IMR-90 (cell line): ENCODE measurements around the gene GBA2. TPM values are rescaled to one million over a fixed set of nuclear protein-coding genes. Genes with fewer than 3 reads are reported as not detected.

Experiments
- ATAC-seq: fragments of 200-7000 bp; cut with Tn5 transposase; 2 replicates; pipeline ENCODE4 v1.9.1; 2020; ENCODE audit warnings: low read depth, mild to moderate bottlenecking, moderate library complexity
- BruUV-seq: library from RNA; stranded (reverse); fragments of 400-500 nt; replicated peaks from 2 replicates; lab custom pipeline; 2021; lab: Mats Ljungman, UMichigan
- CTCF ChIA-PET: fragments of 300-600 bp; formaldehyde crosslinking; extraction: SDS; loops from one replicate; lab custom pipeline; 2021; ENCODE audit warnings: antibody characterized with exemption; lab: Yijun Ruan, JAX
- POLR2A ChIA-PET: fragments of 300-600 bp; sonication (Branson Sonifier 250); formaldehyde crosslinking; loops from one replicate; lab custom pipeline; 2022; ENCODE audit warnings: antibody characterized with exemption; ENCODE audit not compliant: unreplicated experiment; lab: Charles Lee
- DNase-seq: peaks from one replicate; pipeline ENCODE4 v3.0.0; 2013
- H2AFZ ChIP-seq: replicated peaks from 2 replicates; pipeline ENCODE3; 2013; ENCODE audit warnings: low read length, mild to moderate bottlenecking; ENCODE audit not compliant: poor library complexity
- H2AK5ac ChIP-seq: 2 replicates; pipeline ENCODE4 v1.6.1; 2013; ENCODE audit warnings: low read depth, low read length, inconsistent platforms
- H2AK9ac ChIP-seq: replicated peaks from 2 replicates; pipeline ENCODE3; 2013; ENCODE audit warnings: mild to moderate bottlenecking, low read depth, low read length, moderate library complexity; ENCODE audit not compliant: poor library complexity
- H2BK120ac ChIP-seq: 2 replicates; pipeline ENCODE4 v1.6.1; 2013; ENCODE audit warnings: low read depth, low read length, inconsistent platforms
- H2BK15ac ChIP-seq: 3 replicates; pipeline ENCODE4 v1.6.1; 2013; ENCODE audit warnings: low read depth, low read length, inconsistent platforms
- H2BK20ac ChIP-seq: 2 replicates; pipeline ENCODE4 v1.6.1; 2013; ENCODE audit warnings: low read depth, mild to moderate bottlenecking, inconsistent platforms, low read length, moderate library complexity
- H2BK5ac ChIP-seq: 2 replicates; pipeline ENCODE4 v1.6.1; 2013; ENCODE audit warnings: mild to moderate bottlenecking, low read depth, low read length, inconsistent platforms; ENCODE audit not compliant: poor library complexity, severe bottlenecking
- H3K14ac ChIP-seq: replicated peaks from 2 replicates; pipeline ENCODE4 v1.6.1; 2013; ENCODE audit warnings: low read depth, low read length, inconsistent platforms
- H3K18ac ChIP-seq: 2 replicates; pipeline ENCODE4 v1.6.1; 2013; ENCODE audit warnings: low read depth, low read length, control low read depth
- H3K23ac ChIP-seq: 2 replicates; pipeline ENCODE4 v1.6.1; 2013; ENCODE audit warnings: low read depth, low read length, inconsistent platforms
- H3K27ac ChIP-seq: 2 replicates; pipeline ENCODE4 v1.5.1; 2013; ENCODE audit warnings: mild to moderate bottlenecking, control low read depth, low read length; ENCODE audit not compliant: insufficient read depth
- H3K27me3 ChIP-seq: 2 replicates; pipeline ENCODE4 v1.6.1; 2013; ENCODE audit warnings: low read length; ENCODE audit not compliant: control insufficient read depth, insufficient read depth
- H3K36me3 ChIP-seq: 2 replicates; pipeline ENCODE4 v1.6.1; 2013; ENCODE audit warnings: low read length, mixed read lengths; ENCODE audit not compliant: control insufficient read depth, insufficient read depth
- H3K4ac ChIP-seq: 2 replicates; pipeline ENCODE4 v1.6.1; 2013; ENCODE audit warnings: low read depth, low read length, inconsistent platforms
- H3K4me1 ChIP-seq: 2 replicates; pipeline ENCODE4 v1.6.1; 2013; ENCODE audit warnings: low read length, mixed read lengths; ENCODE audit not compliant: control insufficient read depth, insufficient read depth
- H3K4me2 ChIP-seq: 2 replicates; pipeline ENCODE4 v1.6.1; 2013; ENCODE audit warnings: low read depth, mild to moderate bottlenecking, control low read depth, low read length, moderate library complexity
- H3K4me3 ChIP-seq: 2 replicates; pipeline ENCODE4 v1.5.1; 2013; ENCODE audit warnings: low read depth, mild to moderate bottlenecking, control low read depth, low read length, moderate library complexity; ENCODE audit not compliant: insufficient read depth
- H3K56ac ChIP-seq: 2 replicates; pipeline ENCODE4 v1.6.1; 2013; ENCODE audit warnings: low read length, inconsistent platforms; ENCODE audit not compliant: insufficient read depth; ENCODE audit errors: extremely low read depth
- H3K79me1 ChIP-seq, 2 experiments: 2 replicates each; pipeline ENCODE4 v1.6.1; 2013; ENCODE audit warnings: low read length in 2 of 2, inconsistent platforms in 1 of 2, low read depth in 1 of 2
- H3K9ac ChIP-seq: 2 replicates; pipeline ENCODE4 v1.6.1; 2013; ENCODE audit warnings: low read depth, low read length, control low read depth
- H3K9me1 ChIP-seq: 2 replicates; pipeline ENCODE4 v1.6.1; 2013; ENCODE audit warnings: low read length, inconsistent platforms; ENCODE audit not compliant: insufficient read depth
- H3K9me3 ChIP-seq: 2 replicates; pipeline ENCODE4 v1.6.1; 2013; ENCODE audit warnings: low read length; ENCODE audit not compliant: control insufficient read depth, insufficient read depth
- H4K20me1 ChIP-seq: 2 replicates; pipeline ENCODE4 v1.6.1; 2013; ENCODE audit warnings: low read length, inconsistent platforms; ENCODE audit not compliant: insufficient read depth
- H4K5ac ChIP-seq: 2 replicates; pipeline ENCODE4 v1.6.1; 2013; ENCODE audit warnings: mild to moderate bottlenecking, low read depth, low read length, control low read depth
- H4K8ac ChIP-seq, 2 experiments: 2 replicates each; pipeline ENCODE4 v1.6.1; 2013; ENCODE audit warnings: low read depth in 2 of 2, low read length in 2 of 2, control low read depth in 1 of 2, inconsistent platforms in 1 of 2
- H4K91ac ChIP-seq: 2 replicates; pipeline ENCODE4 v1.6.1; 2013; ENCODE audit warnings: low read depth, low read length, inconsistent platforms; ENCODE audit not compliant: insufficient read depth
- BHLHE40 ChIP-seq: fragments of 150-350 bp; IDR thresholded peaks from 2 replicates; pipeline ENCODE4 v1.6.1; 2016; ENCODE audit warnings: mild to moderate bottlenecking, low read depth, low read length
- CEBPB ChIP-seq: IDR thresholded peaks from 2 replicates; pipeline ENCODE4 v1.6.1; 2012; ENCODE audit warnings: low read depth, low read length, improper control_type of control experiment
- CHD1 ChIP-seq: IDR thresholded peaks from 2 replicates; pipeline ENCODE4 v1.6.1; 2012; ENCODE audit warnings: low read depth, low read length, improper control_type of control experiment
- FOS ChIP-seq: fragments of 150-350 bp; IDR thresholded peaks from 2 replicates; pipeline ENCODE4 v1.6.1; 2016; ENCODE audit warnings: low read depth, low read length
- MAFK ChIP-seq: IDR thresholded peaks from 2 replicates; pipeline ENCODE4 v1.6.1; 2012; ENCODE audit warnings: low read depth, low read length, improper control_type of control experiment
- MXI1 ChIP-seq: IDR thresholded peaks from 2 replicates; pipeline ENCODE4 v1.6.1; 2012; ENCODE audit warnings: low read depth, mild to moderate bottlenecking, low read length, moderate library complexity, borderline replicate concordance
- NFE2L2 ChIP-seq: fragments of 150-350 bp; IDR thresholded peaks from 2 replicates; pipeline ENCODE4 v1.6.1; 2016; ENCODE audit warnings: low read depth, mild to moderate bottlenecking, low read length
- POLR2A ChIP-seq: IDR thresholded peaks from 2 replicates; pipeline ENCODE4 v1.6.1; 2012; ENCODE audit warnings: mild to moderate bottlenecking, low read depth, low read length
- RAD21 ChIP-seq: IDR thresholded peaks from 2 replicates; pipeline ENCODE4 v1.6.1; 2012; ENCODE audit warnings: low read length, improper control_type of control experiment
- RCOR1 ChIP-seq: IDR thresholded peaks from 2 replicates; pipeline ENCODE4 v1.6.1; 2012; ENCODE audit warnings: mild to moderate bottlenecking, low read length, improper control_type of control experiment; ENCODE audit not compliant: insufficient replicate concordance
- RFX5 ChIP-seq: IDR thresholded peaks from 2 replicates; pipeline ENCODE4 v1.8.0; 2012; ENCODE audit warnings: low read depth, mild to moderate bottlenecking, low read length, moderate library complexity
- SMC3 ChIP-seq: fragments of 150-350 bp; IDR thresholded peaks from 2 replicates; pipeline ENCODE4 v1.6.1; 2016; ENCODE audit warnings: low read depth, mild to moderate bottlenecking, antibody characterized with exemption, low read length, moderate library complexity
- WGBS, 2 experiments: methylation state at CpG; one replicate each; pipeline versions ENCODE4 v1.1.5 to v1.1.7; 2013; ENCODE audit warnings: missing lambda C conversion rate in 2 of 2; ENCODE audit not compliant: insufficient read length in 1 of 2; ENCODE audit errors: extremely low coverage in 2 of 2; 5-methylcytosine and 5-hydroxymethylcytosine counted together
- dilution Hi-C: fragments of 300-500 bp; cut with HindIII; formaldehyde crosslinking; loops from one replicate; pipeline ENCODE4 v1.14.3; 2018; ENCODE audit warnings: low sequenced_read_pairs; ENCODE audit not compliant: unreplicated experiment
- in situ Hi-C: fragments of 300-500 bp; cut with MboI; formaldehyde crosslinking; loops from 3 replicates; pipeline ENCODE4 v1.14.3; 2019; ENCODE audit warnings: low sequenced_read_pairs, inconsistent platforms, mixed read lengths
- intact Hi-C: fragments of 100-400 bp; cut with micrococcal nuclease; formaldehyde crosslinking; loops from 2 replicates; pipeline ENCODE4 v1.10.0; 2022
- polyA plus RNA-seq, 3 experiments: library from polyadenylated mRNA; depleted of rRNA; stranded (reverse); fragments of >200 nt; gene quantifications; 2 replicates each; pipeline ENCODE4 v1.2.3, GENCODE V29; 2012; ENCODE audit warnings: low replicate concordance in 1 of 3
- total RNA-seq: library from RNA; depleted of rRNA; stranded (reverse); fragments of >200 nt; gene quantifications from 2 replicates; pipeline ENCODE4 v1.2.3, GENCODE V29; 2012
- TF ChIP-seq, protein P1 (sequence below): fragments of 150-350 bp; IDR thresholded peaks from 2 replicates; pipeline ENCODE4 v1.6.1; 2017; ENCODE audit warnings: mild to moderate bottlenecking, antibody characterized with exemption, low read length, low read depth
- TF ChIP-seq, protein P2 (sequence below): conservative IDR thresholded peaks from 2 replicates; pipeline ENCODE4 v1.5.1; 2012; ENCODE audit warnings: mild to moderate bottlenecking, low read depth, low read length, improper control_type of control experiment
- TF ChIP-seq, protein P3 (sequence below): fragments of 150-350 bp; IDR thresholded peaks from 2 replicates; pipeline ENCODE4 v1.6.1; 2016; ENCODE audit warnings: low read depth, mild to moderate bottlenecking, low read length, moderate library complexity, borderline replicate concordance

Gene GBA2
- total and polyA plus RNA-seq, 2 of the 4 experiments (the other 2 are of a cell fraction), result 18.1 to 38.2 TPM

DNA sequence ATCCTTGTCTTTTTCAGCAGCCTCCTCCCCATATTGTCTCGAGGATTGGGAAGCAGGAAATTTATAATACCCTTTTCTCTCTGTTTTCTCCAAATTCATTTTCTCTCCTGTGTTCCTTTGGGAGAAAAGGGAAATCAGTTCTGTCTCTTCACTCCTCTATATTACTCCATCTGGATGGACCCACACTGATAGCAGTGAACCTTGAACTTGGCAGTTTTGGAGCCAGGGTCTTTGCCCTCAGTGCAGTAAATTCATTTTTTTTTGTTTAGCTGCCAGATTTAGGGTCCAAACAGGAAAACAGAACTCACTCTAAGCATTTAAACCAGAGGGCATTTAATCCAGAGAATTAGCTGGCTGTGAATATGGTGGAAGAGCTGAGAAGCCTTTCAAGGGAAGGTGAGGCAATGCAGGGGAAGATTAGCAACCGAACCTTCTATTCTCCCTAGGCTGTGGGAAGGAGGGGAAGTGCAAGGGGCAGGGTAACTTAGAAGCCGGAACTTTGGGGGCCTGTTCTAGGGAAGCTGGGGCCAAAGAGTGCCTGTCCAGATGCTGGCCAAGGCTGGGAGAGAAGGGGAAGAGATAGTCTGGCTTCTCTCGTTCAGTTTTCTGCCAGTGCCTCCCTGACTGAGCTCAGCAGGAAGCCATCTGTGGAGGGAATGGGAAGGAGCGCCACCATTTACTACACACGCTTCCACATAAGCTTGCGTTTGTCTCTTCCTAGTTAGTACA is 26.0 kb upstream of the GBA2 start:
- no peak overlapping the region for H3K23ac ChIP-seq
- H2AK9ac ChIP-seq, result no peak overlapping the region
- H3K4me3 ChIP-seq, result no peak overlapping the region
- H3K36me3 ChIP-seq, result no peaks in the 10 kb centered on the region
- no peak overlapping the region for H3K9ac ChIP-seq
- no peak overlapping the region for H3K56ac ChIP-seq
- DNase-seq (no peak), ATAC-seq (no peak)
- no peak overlapping the region for H3K27ac ChIP-seq
- no peak overlapping the region for H2BK5ac ChIP-seq
- H4K5ac ChIP-seq, result no peak overlapping the region
- no peak overlapping the region for H3K14ac ChIP-seq
- ChIA-PET POLR2A (no interaction called here), CTCF (interaction anchor here (0.6 to 0.7 kb wide), 2 partner anchors 51 to 611 kb away, joined by 3 read pairs; no protein-coding TSS in a partner anchor)
- intact Hi-C loops, result no loop called here
- no peaks in the 10 kb centered on the region for H3K9me3 ChIP-seq
- H2BK15ac ChIP-seq, result no peak overlapping the region
- no peak overlapping the region for H4K91ac ChIP-seq
- no TSS peak for BruUV-seq
- H4K8ac ChIP-seq, result no peak overlapping the region
- H2BK20ac ChIP-seq, result no peak overlapping the region
- dilution Hi-C loops, result no loop called here
- in situ Hi-C loops, result loop anchor here (5.0 kb wide), 1 partner anchor 107 kb away; no protein-coding TSS in a partner anchor
- no peak overlapping the region for H3K4ac ChIP-seq
- peak overlapping the region; percentile 55 for H2AFZ ChIP-seq
- no peak overlapping the region for H3K4me2 ChIP-seq
- no peak overlapping the region for H2BK120ac ChIP-seq
- no CpG with 5 or more reads among the region's 7 CpGs for WGBS, 2 experiments
- no peak overlapping the region for H2AK5ac ChIP-seq
- no peaks in the 10 kb centered on the region for H3K79me1 ChIP-seq
- H3K27me3 ChIP-seq, result peaks cover 27% of the 10 kb centered on the region
- no peaks in the 10 kb centered on the region for H4K20me1 ChIP-seq
- H3K9me1 ChIP-seq, result no peaks in the 10 kb centered on the region; the same call in 1 of the 2 replicates
- H3K18ac ChIP-seq, result no peak overlapping the region
- peaks cover 1% of the 10 kb centered on the region; the same call in 1 of the 2 replicates for H3K4me1 ChIP-seq
- no peak for TF ChIP-seq SMC3
- no peak for TF ChIP-seq POLR2A
- TF ChIP-seq, protein P1, sequence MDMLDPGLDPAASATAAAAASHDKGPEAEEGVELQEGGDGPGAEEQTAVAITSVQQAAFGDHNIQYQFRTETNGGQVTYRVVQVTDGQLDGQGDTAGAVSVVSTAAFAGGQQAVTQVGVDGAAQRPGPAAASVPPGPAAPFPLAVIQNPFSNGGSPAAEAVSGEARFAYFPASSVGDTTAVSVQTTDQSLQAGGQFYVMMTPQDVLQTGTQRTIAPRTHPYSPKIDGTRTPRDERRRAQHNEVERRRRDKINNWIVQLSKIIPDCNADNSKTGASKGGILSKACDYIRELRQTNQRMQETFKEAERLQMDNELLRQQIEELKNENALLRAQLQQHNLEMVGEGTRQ, result no peak
- TF ChIP-seq MAFK, result no peak
- TF ChIP-seq RCOR1, result no peak
- TF ChIP-seq, protein P2, sequence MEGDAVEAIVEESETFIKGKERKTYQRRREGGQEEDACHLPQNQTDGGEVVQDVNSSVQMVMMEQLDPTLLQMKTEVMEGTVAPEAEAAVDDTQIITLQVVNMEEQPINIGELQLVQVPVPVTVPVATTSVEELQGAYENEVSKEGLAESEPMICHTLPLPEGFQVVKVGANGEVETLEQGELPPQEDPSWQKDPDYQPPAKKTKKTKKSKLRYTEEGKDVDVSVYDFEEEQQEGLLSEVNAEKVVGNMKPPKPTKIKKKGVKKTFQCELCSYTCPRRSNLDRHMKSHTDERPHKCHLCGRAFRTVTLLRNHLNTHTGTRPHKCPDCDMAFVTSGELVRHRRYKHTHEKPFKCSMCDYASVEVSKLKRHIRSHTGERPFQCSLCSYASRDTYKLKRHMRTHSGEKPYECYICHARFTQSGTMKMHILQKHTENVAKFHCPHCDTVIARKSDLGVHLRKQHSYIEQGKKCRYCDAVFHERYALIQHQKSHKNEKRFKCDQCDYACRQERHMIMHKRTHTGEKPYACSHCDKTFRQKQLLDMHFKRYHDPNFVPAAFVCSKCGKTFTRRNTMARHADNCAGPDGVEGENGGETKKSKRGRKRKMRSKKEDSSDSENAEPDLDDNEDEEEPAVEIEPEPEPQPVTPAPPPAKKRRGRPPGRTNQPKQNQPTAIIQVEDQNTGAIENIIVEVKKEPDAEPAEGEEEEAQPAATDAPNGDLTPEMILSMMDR, result no peak
- TF ChIP-seq RFX5, result no peak
- TF ChIP-seq MXI1, result no peak
- TF ChIP-seq BHLHE40, result no peak
- TF ChIP-seq RAD21, result no peak
- TF ChIP-seq, protein P3, sequence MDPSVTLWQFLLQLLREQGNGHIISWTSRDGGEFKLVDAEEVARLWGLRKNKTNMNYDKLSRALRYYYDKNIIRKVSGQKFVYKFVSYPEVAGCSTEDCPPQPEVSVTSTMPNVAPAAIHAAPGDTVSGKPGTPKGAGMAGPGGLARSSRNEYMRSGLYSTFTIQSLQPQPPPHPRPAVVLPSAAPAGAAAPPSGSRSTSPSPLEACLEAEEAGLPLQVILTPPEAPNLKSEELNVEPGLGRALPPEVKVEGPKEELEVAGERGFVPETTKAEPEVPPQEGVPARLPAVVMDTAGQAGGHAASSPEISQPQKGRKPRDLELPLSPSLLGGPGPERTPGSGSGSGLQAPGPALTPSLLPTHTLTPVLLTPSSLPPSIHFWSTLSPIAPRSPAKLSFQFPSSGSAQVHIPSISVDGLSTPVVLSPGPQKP, result no peak
- no peak for TF ChIP-seq NFE2L2
- TF ChIP-seq CEBPB, result no peak
- no peak for TF ChIP-seq CHD1
- TF ChIP-seq FOS, result no peak
